PC-9 (cell line): ENCODE measurements around the gene EFHC1. TPM values are rescaled to one million over a fixed set of nuclear protein-coding genes. Genes with fewer than 3 reads are reported as not detected.

Experiments used
- BruUV-seq: library from RNA; stranded (reverse); fragments of 400-500 nt; replicated peaks from 2 replicates; lab custom pipeline; 2021; lab: Mats Ljungman, UMichigan
- CTCF ChIA-PET: fragments of 300-600 bp; sonication (Branson Sonifier 250); formaldehyde crosslinking; loops from one replicate; lab custom pipeline; 2022; ENCODE audit warnings: antibody characterized with exemption; lab: Charles Lee
- POLR2A ChIA-PET: fragments of 300-600 bp; sonication (Branson Sonifier 250); formaldehyde crosslinking; loops from one replicate; lab custom pipeline; 2022; ENCODE audit warnings: antibody characterized with exemption; ENCODE audit not compliant: unreplicated experiment; lab: Charles Lee
- DNase-seq, 2 experiments: peaks; one replicate each; pipeline versions ENCODE4 v3.0.0 to v3.0.0-alpha.2; 2015 to 2022; ENCODE audit warnings: mixed read lengths in 1 of 2
- H2AFZ ChIP-seq: fragments of 200-600 bp; sonication (generic); 2 replicates; pipeline ENCODE4 v1.8.1; 2017; ENCODE audit warnings: antibody characterized with exemption
- H3F3A ChIP-seq: fragments of 200-600 bp; sonication (generic); 2 replicates; pipeline ENCODE4 v1.8.1; 2017; ENCODE audit warnings: antibody characterized with exemption, mild to moderate bottlenecking, low read depth; ENCODE audit not compliant: insufficient read depth
- H3K27ac ChIP-seq: fragments of 200-600 bp; sonication (generic); 2 replicates; pipeline ENCODE4 v1.6.1; 2016; ENCODE audit warnings: mixed run types
- H3K27me3 ChIP-seq: fragments of 200-600 bp; sonication (generic); 2 replicates; pipeline ENCODE4 v1.6.1; 2016; ENCODE audit warnings: low read depth, mixed run types; ENCODE audit not compliant: insufficient read depth
- H3K36me3 ChIP-seq: fragments of 200-600 bp; sonication (generic); 2 replicates; pipeline ENCODE4 v1.6.1; 2016; ENCODE audit warnings: low read depth, mixed run types
- H3K4me1 ChIP-seq: fragments of 200-600 bp; sonication (generic); replicated peaks from 2 replicates; pipeline ENCODE4 v1.6.1; 2016; ENCODE audit warnings: mixed run types; ENCODE audit not compliant: insufficient read depth
- H3K4me2 ChIP-seq: fragments of 200-600 bp; sonication (generic); 2 replicates; pipeline ENCODE4 v1.6.1; 2017; ENCODE audit warnings: mixed run types
- H3K4me3 ChIP-seq: fragments of 200-600 bp; sonication (generic); 2 replicates; pipeline ENCODE4 v1.6.1; 2016; ENCODE audit warnings: mixed run types
- H3K79me2 ChIP-seq: fragments of 200-600 bp; sonication (generic); 2 replicates; pipeline ENCODE4 v1.6.1; 2017; ENCODE audit warnings: low read depth, mixed run types
- H3K9me2 ChIP-seq: fragments of 200-600 bp; sonication (generic); 2 replicates; pipeline ENCODE4 v1.8.1; 2017; ENCODE audit warnings: mild to moderate bottlenecking; ENCODE audit not compliant: insufficient read depth
- H3K9me3 ChIP-seq: fragments of 200-600 bp; sonication (generic); 2 replicates; pipeline ENCODE4 v1.8.1; 2016; ENCODE audit warnings: low read depth; ENCODE audit not compliant: insufficient read depth
- H4K20me1 ChIP-seq: fragments of 200-600 bp; sonication (generic); 2 replicates; pipeline ENCODE4 v1.8.1; 2017; ENCODE audit not compliant: insufficient read depth
- EZH2 ChIP-seq: fragments of 200-600 bp; sonication (generic); IDR thresholded peaks from 2 replicates; pipeline ENCODE4 v1.8.0; 2017; ENCODE audit warnings: antibody characterized with exemption, low read depth
- intact Hi-C: fragments of 100-400 bp; cut with micrococcal nuclease; formaldehyde crosslinking; loops from one replicate; pipeline ENCODE4 v1.10.0; 2022; ENCODE audit not compliant: unreplicated experiment
- total RNA-seq: library from RNA; stranded (reverse); gene quantifications from 2 replicates; pipeline ENCODE4 v1.2.3, GENCODE V29; 2021
- TF ChIP-seq, protein P1 (sequence below): fragments of 200-600 bp; sonication (generic); conservative IDR thresholded peaks from 2 replicates; pipeline ENCODE4 v1.6.1; 2017; ENCODE audit warnings: mixed run types, antibody characterized with exemption, mild to moderate bottlenecking, moderate library complexity

The EFHC1 gene
- total RNA-seq, 1 experiment from 2014 or later, result 45.0 TPM

- Histone ChIP-seq H3K4me2 (peak overlapping the region; percentile 71; the same call in 1 of the 2 replicates), H3K4me3 (no peak overlapping the region), H3K27me3 (no peaks in the 10 kb centered on the region), H3K36me3 (no peaks in the 10 kb centered on the region), H3K4me1 (peaks cover 39% of the 10 kb centered on the region), H3F3A (peaks cover 17% of the 10 kb centered on the region; the same call in 1 of the 2 replicates), H2AFZ (no peak overlapping the region), H3K9me2 (no peaks in the 10 kb centered on the region), H3K27ac (no peak overlapping the region), H3K79me2 (no peaks in the 10 kb centered on the region), H4K20me1 (no peaks in the 10 kb centered on the region), H3K9me3 (no peaks in the 10 kb centered on the region)
- no TSS peak for BruUV-seq
- intact Hi-C loops, result loop anchor here (1.0 kb wide), 1 partner anchor 104 kb away; the partner anchor contains the start of gene MCM3
- no peak for DNase-seq
- ChIA-PET POLR2A (no interaction called here), CTCF (interaction anchor here (0.6 kb wide), 1 partner anchor 326 kb away, joined by 3 read pairs; no protein-coding TSS in a partner anchor)
- TF ChIP-seq, protein P1, sequence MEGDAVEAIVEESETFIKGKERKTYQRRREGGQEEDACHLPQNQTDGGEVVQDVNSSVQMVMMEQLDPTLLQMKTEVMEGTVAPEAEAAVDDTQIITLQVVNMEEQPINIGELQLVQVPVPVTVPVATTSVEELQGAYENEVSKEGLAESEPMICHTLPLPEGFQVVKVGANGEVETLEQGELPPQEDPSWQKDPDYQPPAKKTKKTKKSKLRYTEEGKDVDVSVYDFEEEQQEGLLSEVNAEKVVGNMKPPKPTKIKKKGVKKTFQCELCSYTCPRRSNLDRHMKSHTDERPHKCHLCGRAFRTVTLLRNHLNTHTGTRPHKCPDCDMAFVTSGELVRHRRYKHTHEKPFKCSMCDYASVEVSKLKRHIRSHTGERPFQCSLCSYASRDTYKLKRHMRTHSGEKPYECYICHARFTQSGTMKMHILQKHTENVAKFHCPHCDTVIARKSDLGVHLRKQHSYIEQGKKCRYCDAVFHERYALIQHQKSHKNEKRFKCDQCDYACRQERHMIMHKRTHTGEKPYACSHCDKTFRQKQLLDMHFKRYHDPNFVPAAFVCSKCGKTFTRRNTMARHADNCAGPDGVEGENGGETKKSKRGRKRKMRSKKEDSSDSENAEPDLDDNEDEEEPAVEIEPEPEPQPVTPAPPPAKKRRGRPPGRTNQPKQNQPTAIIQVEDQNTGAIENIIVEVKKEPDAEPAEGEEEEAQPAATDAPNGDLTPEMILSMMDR, result no peak
- TF ChIP-seq EZH2, result no peak
Measured at GRCh38 chr6:52388790-52389189, 31.4 kb upstream of the EFHC1 start.

DNA sequence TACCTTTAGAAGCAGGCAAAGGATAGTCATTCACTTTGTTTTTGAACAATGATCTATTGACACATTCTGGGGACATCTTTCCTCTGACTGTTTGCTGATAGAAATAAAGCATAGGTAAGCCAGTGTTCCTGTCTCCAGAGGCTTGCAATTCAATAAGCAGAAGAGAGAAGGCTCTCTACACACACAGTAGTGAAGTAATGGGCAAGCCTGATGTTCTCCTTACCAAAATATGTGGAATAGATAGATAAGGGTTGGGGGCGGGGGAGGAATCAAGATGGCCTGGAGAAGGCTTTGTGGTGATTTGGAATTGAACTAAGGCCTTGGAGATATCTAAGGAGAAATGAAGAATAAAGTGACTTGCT, 30.9 kb upstream of the EFHC1 start:
- H3K79me2 ChIP-seq, result no peaks in the 10 kb centered on the region
- ChIA-PET POLR2A (no interaction called here), CTCF (interaction anchor here (0.6 kb wide), 1 partner anchor 326 kb away, joined by 3 read pairs; no protein-coding TSS in a partner anchor)
- H3K4me1 ChIP-seq, result peaks cover 35% of the 10 kb centered on the region
- no peaks in the 10 kb centered on the region for H3K27me3 ChIP-seq
- TF ChIP-seq EZH2, result no peak
- TF ChIP-seq, protein P1, result no peak
- H3K27ac ChIP-seq, result peak overlapping the region; percentile 65; the same call in 1 of the 2 replicates
- intact Hi-C loops, result loop anchor here (1.0 kb wide), 1 partner anchor 105 kb away; the partner anchor contains the start of gene MCM3
- no peak overlapping the region for H2AFZ ChIP-seq
- H4K20me1 ChIP-seq, result no peaks in the 10 kb centered on the region
- H3F3A ChIP-seq, result peaks cover 17% of the 10 kb centered on the region; the same call in 1 of the 2 replicates
- no peak overlapping the region for H3K4me3 ChIP-seq
- DNase-seq, result no peak
- H3K9me2 ChIP-seq, result no peaks in the 10 kb centered on the region
- no TSS peak for BruUV-seq
- no peaks in the 10 kb centered on the region for H3K9me3 ChIP-seq
- peak overlapping the region; percentile 71 for H3K4me2 ChIP-seq
- no peaks in the 10 kb centered on the region for H3K36me3 ChIP-seq

DNA sequence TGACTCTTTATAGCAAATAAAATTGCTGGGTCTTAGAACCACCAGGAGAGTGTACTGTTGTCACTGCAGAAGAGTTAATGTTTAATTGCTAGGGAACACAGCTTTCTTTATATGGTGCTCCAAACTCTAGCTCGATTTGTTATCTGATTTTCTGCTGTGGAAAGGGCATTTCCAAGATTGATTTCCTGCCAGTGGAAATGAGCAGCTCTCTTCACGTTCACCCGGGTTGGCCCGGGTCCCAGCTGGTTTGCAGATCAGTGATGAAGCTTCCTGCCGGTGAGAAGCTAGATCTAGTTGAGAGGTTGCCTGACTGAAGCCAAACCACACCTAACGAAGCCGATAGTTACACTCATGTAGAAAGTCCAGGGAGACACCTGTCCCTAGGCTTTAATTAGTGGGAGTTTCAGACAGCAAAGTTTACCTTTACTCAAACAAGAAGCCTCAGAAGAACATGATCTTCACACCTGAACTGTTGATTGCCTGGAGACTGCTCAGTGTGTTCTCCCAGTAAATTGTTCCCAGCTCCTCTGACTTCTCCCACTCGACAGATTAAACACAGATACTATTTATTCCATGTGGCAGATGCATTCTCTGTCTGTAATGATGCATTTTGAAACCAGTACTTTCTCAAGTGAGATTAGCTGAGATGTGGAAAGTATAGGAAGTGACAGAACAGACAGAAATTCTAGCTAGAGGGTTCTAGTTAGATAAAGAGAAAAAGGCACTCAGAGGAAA, 30.3 kb upstream of the EFHC1 start:
- TF ChIP-seq, protein P1, result no peak
- TF ChIP-seq EZH2, result no peak
- no TSS peak for BruUV-seq
- ChIA-PET CTCF (interaction anchor here (0.8 to 1.3 kb wide), 3 partner anchors 22 to 104 kb away, joined by 3 to 5 read pairs (median 3); partner anchors contain the start of genes MCM3 and PAQR8), POLR2A (interaction anchor here (0.5 to 0.6 kb wide), 3 partner anchors 17 to 678 kb away, joined by 3 read pairs; partner anchors contain the start of gene PAQR8)
- peak; percentile 28 to 46 for DNase-seq
- Histone ChIP-seq H3K4me3 (peak overlapping the region; percentile 11; the same call in 1 of the 2 replicates), H4K20me1 (no peaks in the 10 kb centered on the region), H3K4me2 (peak overlapping the region; percentile 71), H3K9me3 (no peaks in the 10 kb centered on the region), H3K9me2 (no peaks in the 10 kb centered on the region), H3K27me3 (no peaks in the 10 kb centered on the region), H3K79me2 (no peaks in the 10 kb centered on the region), H3K36me3 (no peaks in the 10 kb centered on the region), H2AFZ (peak overlapping the region; percentile 62), H3K27ac (peak overlapping the region; percentile 65), H3K4me1 (peaks cover 34% of the 10 kb centered on the region), H3F3A (peaks cover 17% of the 10 kb centered on the region; the same call in 1 of the 2 replicates)
- intact Hi-C loops, result loop anchor here (1.0 kb wide), 1 partner anchor 105 kb away; the partner anchor contains the start of gene MCM3
